Activated CD8-positive, alpha-beta memory T cell treated with anti-CD3 and anti-CD28 coated beads, Interleukin-2, amount 50 U/mL, for 24 hours (primary cell): ENCODE measurements around the gene POU2AF3.

Source experiments
- DNase-seq: peaks from one replicate; pipeline ENCODE4 v3.0.0-alpha.2; 2020; ENCODE audit errors: extremely low read depth

The POU2AF3 gene

GRCh38 chr11:111352935-111353710 lies 54.8 kb downstream of the POU2AF3 start:
- DNase-seq = no peak

GRCh38 chr11:111353776-111354600 lies 55.6 kb downstream of the POU2AF3 start:
- DNase-seq = no peak

GRCh38 chr11:111354601-111354891 lies 56.2 kb downstream of the POU2AF3 start:
- no peak for DNase-seq

DNA sequence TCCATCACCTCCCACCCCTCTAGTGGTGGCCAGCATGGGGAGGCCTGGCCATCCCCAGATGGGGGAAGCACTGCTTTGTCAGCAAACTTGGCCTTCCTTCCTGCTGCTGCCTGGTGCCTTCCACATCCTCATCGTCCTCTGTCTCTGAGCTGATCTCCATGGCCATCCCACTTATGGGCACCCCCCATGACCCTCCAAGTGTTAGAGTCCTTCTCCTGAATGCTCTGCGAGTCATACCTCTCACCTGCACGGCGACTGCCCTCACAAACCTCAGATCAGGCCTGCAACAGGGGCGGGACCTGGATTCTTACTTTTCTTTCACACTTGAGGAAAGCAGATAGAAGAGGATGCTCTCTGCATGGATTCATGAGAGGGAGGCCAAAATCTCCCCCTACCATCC lies 56.8 kb downstream of the POU2AF3 start:
- DNase-seq = no peak

DNA sequence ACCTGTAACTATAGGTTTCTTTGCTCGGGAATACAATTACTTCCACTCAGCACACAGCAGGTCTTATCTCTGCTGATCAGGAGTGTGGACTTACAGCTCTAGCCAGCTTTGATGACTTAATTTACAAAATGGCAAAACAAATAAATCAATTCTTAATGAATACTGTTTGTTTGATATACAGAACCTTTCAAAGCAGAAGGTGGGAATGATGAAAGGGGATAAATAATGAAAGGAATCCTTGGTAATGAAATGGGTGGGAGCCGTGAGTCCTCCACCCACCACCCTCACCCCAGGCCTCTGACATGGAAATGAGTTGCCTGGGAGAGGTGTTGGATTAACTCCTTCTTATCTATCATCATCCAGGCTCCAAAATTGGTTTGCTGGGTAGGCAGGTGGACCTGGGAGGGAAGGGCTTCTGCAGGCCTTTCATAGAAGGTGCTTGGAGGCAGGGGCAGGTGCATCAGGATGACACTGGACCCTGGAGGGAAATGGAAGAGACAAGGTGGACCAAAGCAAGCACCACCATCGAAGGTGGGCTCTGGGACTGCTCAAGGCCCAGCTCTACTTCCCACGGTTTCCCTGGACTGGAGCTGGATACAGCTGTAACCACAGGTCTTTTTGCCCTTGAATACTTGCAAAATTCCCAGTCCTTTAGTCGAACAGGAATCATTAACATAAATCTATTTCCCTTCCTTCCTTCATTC lies 57.8 kb downstream of the POU2AF3 start:
- DNase-seq = no peak

- DNase-seq = no peak
Measured at GRCh38 chr11:111356660-111357048, 58.3 kb downstream of the POU2AF3 start.

- DNase-seq = no peak
Measured at GRCh38 chr11:111357150-111358037, 59.0 kb downstream of the POU2AF3 start.
